ENCODE measurements around the gene CUX1.
"Not testable (repeated sequence)": the region's sequence is repeated elsewhere in the genome, so short reads cannot be mapped to it uniquely, and the experiment has no call there.

The CUX1 gene

DNA sequence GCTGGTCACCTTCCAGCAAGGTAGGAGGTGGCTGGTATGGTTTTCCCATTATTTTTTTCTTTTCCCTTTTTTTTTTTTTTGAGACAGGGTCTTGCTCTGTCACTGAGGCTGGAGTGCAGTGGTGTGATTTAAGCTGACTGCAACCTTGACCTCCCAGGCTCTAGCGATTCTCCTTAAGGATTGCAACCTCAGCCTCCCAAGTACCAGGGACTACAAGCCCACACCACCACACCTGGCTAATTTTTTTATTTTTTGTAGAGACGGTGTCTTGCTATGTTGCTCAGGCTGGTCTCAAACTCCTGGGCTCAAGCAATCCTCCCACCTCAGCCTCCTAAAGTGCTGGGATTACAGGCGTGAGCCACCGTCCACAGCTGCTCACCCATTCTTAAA is 24.7 kb upstream of the CUX1 start:
- not testable (repeated sequence) for DNase-seq (ENCODE audit: low read depth in 2 of 2)

DNA sequence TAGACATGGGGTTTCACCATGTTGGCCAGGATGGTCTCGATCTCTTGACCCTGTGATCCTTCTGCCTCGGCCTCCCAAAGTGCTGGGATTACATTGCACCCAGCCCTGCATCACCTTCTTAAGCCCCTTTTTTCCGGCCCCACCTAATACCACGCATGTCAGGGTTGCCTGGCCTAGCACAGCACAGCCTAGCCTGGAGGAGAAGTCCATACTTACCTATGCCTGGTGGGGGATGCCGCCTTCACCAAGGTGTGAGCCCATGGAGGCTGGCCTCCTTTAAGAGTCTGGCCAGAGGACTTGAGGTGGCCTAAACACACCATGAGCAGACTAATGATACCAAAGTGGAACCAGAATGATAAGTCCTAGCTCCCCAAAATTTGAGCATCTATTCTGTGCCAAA is 22.0 kb upstream of the CUX1 start:
- DNase-seq (ENCODE audit: low read depth in 2 of 2), result no peak

DNA sequence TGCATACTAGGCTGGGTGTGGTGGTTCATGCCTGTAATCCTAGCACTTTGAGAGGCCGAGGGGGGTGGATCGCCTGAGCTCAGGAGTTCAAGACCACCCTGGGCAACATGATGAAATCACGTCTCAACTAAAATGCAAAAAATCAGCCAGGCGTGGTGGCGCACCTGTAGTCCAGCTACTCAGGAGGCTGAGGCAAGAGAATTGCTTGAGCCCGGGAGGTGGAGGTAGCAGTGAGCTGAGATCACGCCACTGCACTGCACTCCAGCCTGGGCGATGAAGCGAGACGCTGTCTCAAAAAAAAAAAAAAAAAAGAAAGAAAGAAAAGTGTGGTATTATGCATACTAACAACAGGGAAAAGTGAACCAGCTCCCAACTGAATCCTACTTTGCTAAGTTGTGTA is 19.3 kb upstream of the CUX1 start:
- DNase-seq (ENCODE audit: low read depth in 2 of 2), result not testable (repeated sequence)

DNA sequence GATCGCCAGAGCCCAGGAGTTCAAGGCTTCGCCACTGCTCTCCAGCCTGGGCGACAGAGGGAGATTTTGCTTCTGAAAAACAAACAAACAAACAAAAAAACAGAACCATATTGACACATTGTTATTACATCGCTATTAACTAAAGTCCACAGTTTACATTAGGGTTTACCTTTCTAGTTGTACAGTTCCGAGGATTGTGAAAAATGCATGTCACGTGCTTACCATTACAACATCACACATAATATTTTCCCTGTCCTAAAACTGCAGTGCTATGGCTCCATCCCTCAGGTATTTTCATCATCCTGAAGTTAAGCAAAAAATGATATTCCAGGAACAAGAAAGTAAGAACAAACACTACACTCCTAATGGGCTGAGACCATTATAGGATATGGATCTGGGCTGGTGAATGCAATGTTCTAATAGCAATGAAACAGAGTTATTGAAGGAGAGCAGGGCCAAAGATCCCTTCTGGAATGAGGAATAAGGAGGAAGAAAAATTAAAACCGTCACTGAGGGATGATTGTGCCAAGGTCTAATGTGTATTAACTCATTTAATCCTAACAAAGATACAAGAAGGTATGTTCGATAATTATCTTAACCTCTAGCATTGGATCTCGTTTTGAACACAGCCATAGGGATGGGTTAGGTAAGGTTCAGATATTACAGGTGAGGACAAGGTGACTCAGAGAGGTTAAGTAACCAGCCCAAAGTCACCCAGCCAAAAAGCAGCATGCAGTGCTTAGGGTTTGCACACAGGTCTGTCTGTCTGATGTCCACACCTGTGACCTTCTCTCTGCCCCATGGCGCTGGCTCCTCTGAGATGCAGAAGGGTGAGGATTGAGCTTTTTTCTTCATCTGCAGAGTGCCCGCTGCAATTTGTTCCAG is 14.0 kb upstream of the CUX1 start:
- no peak for DNase-seq (ENCODE audit: low read depth in 2 of 2)

DNA sequence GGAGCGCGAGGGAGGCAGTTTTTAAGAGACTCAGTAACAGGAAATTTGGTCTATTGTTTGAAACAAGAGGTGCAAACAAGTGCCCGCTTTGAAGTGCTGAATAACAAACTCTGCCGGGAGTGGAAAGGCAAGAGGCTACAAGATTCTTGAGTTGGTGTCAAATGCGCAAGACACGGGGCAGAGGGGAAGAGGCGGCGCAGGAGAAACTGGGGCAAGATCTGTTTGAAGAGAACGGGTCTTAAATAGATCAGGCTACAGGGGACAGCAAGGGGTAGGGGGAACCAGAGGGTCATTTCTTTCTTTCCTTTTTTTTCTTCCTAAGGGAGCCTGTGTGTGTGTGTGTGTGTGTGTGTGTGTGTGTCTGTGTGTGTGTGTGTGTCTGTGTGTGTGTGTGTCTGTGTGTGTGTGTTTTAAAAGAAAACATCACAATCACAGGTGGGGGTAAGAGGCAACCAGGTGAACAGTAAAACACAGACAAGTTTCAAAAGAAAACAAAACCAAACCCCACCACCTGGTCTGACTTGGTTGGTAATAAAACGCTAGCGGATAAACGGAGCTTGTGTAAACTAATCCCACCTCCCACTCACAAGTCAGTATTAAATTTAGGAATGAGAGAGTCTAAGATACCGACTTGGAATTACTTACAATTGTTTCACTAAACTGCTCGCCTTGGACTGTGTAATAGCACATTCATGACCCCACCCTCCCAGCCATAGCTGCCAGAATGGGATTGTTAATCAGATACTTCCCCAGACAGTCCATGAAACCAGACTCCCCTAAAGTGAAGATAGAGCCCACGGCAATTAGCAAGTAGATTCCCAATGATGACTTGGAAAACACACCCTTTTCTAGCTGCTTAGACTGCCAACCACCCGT is 13.1 kb upstream of the CUX1 start:
- DNase-seq (ENCODE audit: low read depth in 2 of 2), result no peak

DNA sequence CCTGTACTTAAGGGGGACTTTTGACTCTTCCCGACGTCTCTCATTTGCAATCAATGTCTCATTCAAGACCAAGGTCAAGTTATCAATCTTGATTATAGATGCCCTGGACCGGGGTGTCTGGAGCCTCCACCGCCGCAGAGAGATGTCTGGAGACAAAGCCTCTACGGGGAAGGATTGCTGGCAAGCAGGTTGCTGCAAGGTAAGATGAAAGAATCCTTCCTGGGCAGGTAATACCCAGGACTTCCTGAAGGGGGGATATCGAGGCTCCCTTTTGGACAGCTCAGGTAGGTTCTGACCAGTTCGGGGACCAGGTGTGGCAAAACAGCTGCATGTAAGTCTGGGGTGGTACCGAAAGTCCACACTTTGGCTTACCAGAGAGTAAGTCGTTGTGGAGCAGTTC is 12.5 kb upstream of the CUX1 start:
- no peak for DNase-seq (ENCODE audit: low read depth in 2 of 2)

DNA sequence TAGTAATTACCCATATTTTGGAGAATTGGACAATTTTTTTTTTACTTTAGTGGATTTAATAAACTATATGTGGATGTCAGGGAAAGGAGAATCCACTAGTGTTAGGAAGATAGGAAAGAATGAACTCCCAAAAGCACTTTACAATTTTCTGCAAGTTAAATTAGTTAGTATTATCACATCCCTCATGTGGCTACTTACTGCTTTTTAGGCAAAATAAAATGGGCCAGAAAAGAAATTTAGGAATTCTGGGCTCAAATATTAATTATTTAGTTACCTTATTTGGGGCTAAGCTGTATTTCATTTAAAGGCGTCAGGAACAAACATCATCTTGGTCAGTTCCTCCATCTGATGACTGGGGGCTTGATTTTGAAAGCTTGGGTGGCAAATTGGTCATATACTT is 4.8 kb upstream of the CUX1 start:
- DNase-seq (ENCODE audit: low read depth in 2 of 2), result no peak

DNA sequence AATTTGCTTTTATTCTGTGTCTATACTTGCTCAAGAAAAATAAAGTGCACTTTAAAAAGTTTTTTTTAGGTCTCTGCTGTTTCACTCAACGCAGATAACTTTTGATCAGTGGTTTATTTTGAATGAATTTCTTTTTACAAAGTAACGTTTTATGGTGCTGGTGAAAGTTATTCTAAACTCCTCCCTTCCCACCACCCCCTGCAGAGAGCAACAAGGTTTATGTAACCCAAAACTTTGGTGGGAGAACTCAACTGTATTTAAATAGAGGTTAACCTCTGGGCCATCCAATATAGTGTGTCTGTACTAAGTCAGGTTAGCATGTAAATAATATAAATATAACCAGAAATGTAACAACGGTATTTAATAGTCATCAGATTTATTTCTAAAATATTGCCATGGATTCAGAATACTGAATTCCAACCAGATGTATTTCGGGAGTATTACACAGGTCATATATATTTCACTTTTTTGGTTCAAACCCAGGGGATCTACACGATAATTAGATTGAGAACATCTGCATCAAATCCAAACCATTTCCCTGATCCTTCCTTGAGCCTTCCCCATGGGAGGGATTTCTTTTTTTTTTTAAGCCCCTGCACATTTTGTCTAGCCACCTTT is 3.9 kb upstream of the CUX1 start:
- DNase-seq (ENCODE audit: low read depth in 2 of 2), result no peak

DNA sequence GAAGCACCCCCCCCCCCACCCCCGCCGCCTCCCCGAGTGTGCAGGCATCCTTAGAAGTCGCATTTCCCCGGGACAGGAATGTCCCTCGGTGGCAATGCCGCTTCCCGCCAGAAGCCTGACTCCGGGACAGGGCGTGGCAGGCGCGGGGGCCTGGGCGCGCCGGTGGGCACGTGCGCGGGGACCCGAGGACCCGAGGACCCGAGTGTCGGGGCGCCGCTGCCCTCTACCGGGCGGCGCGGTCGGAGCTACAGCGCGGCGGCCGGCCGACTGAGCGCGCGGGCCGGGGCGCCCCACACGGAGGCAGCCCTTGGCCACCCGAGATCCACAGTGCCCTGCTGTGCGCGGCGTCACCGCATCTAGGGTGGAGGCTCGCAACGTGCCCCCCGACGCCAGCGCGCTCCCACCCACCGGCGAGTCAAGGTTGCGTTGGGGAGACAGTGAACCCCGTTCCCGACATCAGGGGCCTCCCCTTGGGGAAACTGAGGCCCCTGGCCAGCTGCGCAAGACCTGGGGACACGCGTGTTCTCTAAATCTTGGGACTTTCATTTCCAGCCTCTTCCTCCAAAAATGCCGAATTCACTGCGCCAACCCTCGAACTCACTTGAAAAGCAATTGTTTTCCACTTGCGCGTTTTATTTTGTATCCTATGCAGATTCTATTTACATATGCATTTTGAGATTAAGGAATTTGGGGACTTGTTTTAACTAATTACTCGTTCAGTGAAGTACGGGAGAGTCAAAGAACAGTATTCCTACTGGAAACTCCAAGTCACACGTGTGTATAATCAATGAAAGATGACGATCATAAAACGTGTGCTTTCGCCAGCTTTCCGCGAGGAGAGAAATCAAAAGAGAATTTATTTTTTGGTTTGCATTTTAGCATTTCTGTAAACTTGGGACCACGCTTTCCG is 3.1 kb upstream of the CUX1 start:
- DNase-seq (ENCODE audit: low read depth in 2 of 2), result peak; percentile 20 to 25

DNA sequence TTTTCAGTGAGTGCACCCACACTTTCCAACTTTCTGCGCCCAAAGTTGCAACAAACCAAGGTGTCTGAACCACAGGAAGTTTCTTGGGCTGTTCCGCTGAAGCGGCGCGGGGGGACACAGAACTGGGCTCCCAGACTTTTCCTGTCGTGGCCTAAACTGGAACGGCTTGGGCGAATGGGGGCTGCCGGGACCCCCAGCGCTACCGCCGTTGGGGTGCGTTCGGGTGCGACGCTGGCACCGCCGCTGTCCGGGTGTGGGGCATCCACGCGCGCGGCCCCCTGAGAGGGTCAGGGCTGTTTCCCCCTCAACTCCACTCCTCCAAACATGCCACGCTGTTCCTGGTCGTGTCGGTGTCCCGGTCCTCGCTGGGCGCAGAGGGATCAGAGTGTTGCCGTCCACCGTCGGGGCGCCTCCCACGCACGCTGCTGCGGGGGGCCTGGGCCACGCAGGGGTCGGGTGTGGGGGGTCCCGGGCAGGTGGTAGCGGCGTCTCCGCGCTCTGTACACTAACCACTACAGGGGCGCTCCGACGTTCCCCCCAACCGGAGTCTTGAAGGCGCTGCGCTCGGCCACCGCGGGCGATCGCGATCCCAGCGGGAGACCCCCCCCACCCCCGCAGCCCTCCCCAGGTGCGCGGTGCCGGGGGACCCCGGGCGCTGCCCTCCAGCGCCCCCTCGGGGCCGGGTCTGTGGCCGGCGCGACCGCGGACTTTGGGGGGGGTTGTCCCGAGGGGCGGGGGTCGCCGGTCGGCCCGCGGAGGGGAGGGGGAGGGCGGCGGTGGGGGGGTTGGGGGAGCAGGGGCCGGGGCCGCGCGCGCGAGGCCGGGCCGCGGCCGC is 2.2 kb upstream of the CUX1 start:
- peak; percentile 19 to 45 for DNase-seq (ENCODE audit: low read depth in 2 of 2)

DNA sequence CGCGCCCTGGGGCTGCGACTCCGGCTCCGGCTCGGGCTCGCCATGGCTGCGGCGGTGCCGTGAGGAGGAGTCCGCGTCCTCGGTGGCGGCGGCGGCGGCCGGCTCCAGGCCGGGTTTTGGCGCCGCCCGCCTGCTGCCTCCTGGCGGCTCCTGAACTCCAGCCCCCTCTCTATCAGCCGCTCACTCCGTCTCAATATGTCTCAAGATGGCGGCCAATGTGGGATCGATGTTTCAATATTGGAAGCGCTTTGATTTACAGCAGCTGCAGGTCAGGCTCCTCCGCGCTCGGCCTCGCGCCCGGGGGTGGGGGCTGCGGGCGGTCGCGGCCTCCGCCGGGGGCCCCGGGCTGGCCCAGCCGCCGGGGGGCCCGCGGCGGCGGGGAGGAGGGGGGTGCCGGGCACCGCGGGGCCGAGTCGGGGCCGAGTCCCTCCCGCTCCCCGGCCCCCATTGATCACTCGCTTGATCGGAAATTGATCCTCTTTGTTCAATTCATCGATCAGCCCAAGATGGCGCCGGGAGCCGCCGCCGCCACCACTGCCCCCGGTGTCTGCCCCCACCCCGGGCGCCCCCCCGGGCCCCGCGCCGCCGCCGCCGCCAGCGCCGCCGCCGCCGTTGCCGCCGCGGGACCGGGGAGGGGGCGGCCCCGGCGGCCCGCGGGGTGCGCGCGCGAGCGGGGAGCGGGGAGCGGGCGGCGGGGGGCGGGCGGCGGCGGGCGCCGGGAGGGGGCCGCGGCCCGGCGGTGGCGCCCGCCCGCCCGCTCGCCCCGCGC is 1.4 kb upstream of the CUX1 start:
- peak; percentile 29 to 35 for DNase-seq (ENCODE audit: low read depth in 2 of 2)

DNA sequence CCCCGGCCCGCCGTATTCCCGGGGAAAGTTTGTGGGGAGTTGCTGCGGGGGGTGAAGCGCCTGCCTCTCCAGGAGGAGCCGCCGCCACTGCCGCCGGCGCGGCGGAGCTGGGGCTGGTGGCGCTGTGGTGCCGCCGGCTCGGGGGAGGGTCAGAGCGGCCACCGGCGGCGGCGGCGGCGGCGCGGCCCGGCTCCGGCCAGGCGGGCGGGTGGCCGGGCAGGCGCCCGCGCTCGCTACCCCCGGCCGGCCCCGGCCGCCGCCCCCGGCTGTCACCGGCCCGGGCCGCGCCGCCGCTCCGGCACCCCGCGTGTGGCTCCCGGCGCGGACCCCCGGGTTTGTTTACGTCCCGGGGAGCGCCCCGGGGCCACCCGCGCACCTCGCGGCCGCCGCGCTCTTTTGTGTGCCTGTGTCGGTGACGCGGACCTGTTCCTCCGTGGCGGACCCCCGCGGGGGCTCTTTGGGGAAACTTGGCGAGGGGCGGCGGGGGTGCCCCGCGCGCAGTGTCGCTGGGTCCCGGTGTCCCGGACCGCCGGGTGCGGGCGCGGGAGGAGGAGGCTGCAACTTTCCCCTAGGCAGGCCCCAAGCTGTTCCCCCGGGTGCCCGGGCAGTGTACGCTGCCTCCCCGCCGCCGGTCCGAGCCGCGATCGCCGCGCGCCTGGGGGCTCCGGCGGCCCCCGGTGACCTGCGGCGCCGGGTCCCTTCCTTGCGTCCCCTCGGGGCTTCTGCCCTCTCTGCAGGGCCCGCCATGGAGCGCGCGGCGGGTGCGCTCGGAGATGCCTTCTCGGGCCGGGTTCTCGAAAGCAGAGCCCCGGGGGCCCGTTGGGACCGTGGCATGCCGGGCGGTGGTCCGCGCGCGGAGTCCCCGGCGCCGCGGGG is 593 bp upstream of the CUX1 start:
- DNase-seq (ENCODE audit: low read depth in 2 of 2), result peak in 1 of 2 donors; percentile 3

DNA sequence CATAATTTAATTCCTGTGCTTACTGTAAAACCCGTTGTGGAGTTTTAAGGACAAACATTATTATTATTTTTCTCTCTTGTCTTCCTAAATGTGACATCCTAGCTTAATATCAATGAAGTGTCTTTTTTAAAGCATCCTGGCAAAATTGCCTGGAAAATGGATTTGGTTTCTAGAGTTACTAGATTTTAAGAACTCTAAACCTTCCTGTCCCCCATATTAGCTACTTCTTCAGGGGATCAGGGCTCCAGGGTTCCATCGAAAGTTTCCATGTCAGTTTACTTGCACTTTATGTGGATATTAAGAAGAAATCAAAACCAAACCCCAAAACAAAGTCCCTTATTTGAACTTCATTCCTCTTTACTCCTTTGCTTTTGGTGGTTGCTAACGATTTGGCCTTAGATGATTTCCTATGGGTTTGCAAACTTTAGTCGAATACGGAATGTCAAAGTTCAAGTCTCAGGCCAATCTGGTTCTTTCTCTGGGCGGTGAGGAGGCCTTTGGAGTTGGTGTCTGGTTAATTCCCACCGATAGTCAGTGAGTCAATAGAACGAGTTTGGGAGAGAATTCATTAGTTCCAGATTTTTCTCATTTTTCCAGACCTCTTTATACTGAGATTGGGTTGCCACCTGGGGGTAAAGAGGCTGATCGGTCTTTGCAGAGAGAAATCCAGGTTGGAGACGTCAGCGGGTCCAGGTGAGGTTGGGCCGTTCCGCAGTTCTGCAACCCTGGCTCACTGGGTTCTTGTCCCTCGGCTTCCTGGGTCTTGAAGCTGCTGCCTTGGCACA is 1.1 kb downstream of the CUX1 start:
- no peak for DNase-seq (ENCODE audit: low read depth in 2 of 2)

DNA sequence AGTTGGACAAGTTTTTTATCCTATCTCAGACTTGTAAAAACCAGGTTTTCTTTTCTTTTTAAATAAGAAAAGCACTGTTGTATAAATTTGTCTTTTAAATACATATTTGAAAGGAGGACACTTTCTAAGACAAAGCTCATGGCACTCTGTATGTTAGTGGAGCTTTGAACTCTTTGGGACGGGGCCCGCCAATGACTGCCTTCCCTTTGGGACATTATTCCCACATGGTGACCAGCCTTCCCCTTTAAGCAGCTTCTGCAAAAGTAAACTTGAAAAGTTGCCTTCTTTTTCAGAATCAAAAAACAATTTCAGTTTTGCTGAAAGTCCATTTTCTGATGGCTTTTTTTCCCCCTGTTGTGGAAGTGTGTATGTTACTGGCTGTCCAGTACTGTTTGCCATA is 1.8 kb downstream of the CUX1 start:
- no peak for DNase-seq (ENCODE audit: low read depth in 2 of 2)

DNA sequence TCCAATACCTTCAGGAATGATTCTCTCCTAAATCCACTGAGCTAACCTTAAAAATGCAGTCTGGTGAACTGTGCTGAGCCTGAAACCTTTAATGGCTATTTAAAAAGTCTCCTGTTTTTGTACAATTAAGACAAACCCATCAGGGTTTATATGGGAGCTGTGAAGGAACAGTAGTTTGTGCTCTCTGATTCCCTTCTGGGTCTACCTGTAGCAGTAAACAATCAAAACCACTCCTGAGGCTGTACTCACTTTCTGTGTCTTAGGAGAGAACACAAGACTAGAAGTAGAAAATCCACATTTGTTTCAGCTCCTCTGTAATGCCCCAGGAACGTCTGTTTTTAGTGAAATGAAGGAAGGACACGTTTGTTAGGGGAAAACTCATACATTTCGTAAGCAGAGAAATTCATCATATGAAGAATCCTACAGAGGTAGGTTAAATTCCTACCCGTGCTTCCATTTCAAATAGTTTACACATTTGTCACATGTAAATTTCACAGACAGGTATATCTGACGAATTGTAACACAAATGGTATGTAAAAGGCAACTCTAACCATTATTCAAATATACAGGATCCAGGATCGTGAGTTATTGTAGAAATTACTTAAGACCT is 2.6 kb downstream of the CUX1 start:
- DNase-seq (ENCODE audit: low read depth in 2 of 2), result no peak

DNA sequence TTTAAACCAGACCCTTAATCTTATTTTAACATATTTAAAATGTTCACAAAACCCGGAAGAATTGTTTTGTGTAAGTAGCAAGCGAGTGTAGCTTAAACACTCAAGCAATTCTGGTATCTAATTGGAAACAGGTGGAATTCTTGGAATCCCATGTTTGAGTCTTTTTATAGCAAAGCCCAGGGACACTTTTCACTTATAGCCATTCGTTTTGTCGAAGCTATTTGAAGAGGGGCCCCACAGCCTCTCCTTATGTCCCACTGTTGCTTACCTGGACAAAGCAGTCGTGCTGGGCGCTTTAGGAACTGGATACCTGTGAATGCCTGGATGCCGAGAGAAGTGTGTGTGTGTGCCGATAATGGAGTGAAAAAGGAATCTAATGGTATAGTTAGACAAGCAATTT is 3.3 kb downstream of the CUX1 start:
- no peak for DNase-seq (ENCODE audit: low read depth in 2 of 2)

DNA sequence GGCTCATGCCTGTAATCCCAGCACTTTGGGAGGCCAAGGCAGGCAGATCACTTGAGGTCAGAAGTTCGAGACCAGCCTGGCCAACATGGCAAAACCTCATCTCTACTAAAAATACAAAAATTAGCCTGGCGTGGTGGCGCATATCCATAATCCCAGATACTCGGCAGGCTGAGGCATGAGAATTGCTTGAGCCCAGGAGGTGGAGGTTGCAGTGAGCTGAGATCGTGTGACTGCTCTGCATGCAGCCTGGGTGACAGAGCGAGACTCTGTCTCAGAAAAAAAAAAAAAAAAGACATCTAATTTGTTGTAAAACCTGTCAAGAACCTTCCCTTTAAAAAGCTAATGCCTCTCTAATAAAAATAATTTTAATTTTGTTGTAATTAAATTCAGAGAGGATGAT is 5.2 kb downstream of the CUX1 start:
- not testable (repeated sequence) for DNase-seq (ENCODE audit: low read depth in 2 of 2)

All from stimulated activated CD8-positive, alpha-beta memory T cell treated with anti-CD3 and anti-CD28 coated beads, Interleukin-7, amount 100 ng/mL, for 1 hour (primary cell).